GM19463 (cell line): ENCODE measurements around the gene KBTBD3.
A peak's percentile ranks its signal among the peaks of the same experiment; 100 is the strongest.
"Not testable (repeated sequence)": the region's sequence is repeated elsewhere in the genome, so short reads cannot be mapped to it uniquely, and the experiment has no call there.

Experiments
- ATAC-seq: cut with Tn5 transposase; IDR thresholded peaks from one replicate; pipeline ENCODE4 v1.9.1; 2021; ENCODE audit warnings: mild to moderate bottlenecking, moderate library complexity; ENCODE audit not compliant: unreplicated experiment

Gene KBTBD3

DNA sequence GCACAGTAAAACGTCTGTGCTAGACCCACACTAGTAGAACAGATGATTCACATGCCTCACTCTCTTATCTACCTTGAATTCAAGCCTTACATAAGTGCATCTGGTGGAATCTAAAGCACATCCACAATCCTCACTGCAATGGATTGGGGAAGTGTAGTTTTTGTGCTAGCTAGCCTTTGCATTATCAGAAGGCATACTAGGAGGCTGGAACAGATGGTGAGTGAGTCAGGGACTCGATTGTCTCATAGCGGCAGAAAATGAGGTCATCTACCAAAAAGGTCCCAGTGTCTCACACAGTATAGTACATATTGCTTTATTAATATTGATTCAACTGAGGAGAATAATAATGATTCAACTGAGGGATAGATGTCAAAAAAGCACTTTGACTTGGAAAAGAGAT lies 64.4 kb downstream of the KBTBD3 start:
- no peak for ATAC-seq

DNA sequence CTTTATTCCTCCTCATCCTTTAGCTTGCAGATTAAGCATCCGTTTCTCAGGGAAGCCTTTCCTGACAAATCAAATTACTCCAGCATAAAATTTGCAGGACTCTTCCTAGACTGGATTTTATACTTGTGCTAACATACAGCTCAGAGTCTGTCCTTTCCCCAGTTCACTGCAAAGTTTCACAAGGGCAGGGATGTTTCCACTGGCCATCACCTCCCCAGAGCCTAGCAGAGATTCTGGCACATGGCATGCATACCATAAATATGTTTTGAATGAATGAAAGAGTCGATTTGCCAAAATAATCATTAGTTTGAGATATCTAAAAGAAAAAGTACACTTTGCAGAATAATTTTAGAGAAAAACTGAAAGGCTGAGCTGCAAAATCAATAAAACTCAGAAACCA lies 65.7 kb downstream of the KBTBD3 start:
- ATAC-seq: no peak

- ATAC-seq: not testable (repeated sequence)
Measured at GRCh38 chr11:106003094-106003493, 74.1 kb downstream of the KBTBD3 start.

GRCh38 chr11:106001304-106002012 lies 75.7 kb downstream of the KBTBD3 start:
- peak; percentile 46 for ATAC-seq
